Kidney (tissue), 14 donors: Measurements from ENCODE around the gene FGD2. TPM values are rescaled to one million over a fixed set of nuclear protein-coding genes. Genes with fewer than 3 reads are reported as not detected.
A peak's percentile ranks its signal among the peaks of the same experiment; 100 is the strongest.

Experiments
- DNase-seq, 5 donors: peaks; one replicate each; pipeline ENCODE4 v3.0.0-alpha.2; 2013 to 2020
- FAIRE-seq: peaks from 2 replicates; lab custom pipeline; 2012; peaks lifted over from hg19 to GRCh38; lab: Jason Lieb, UNC
- H3K27ac ChIP-seq, 2 donors: one replicate each; pipeline ENCODE4 v1.7.0; 2013; ENCODE audit warnings: low read depth in 2 of 2, low read length in 2 of 2, inconsistent platforms in 1 of 2
- H3K27me3 ChIP-seq: one replicate; pipeline ENCODE4 v1.7.1; 2013; ENCODE audit warnings: low read length, inconsistent platforms; ENCODE audit not compliant: control insufficient read depth, insufficient read depth
- H3K36me3 ChIP-seq, 3 donors: one replicate each; pipeline versions ENCODE4 v1.7.0 to v1.7.1; 2013; ENCODE audit warnings: low read length in 3 of 3, control low read depth in 1 of 3, inconsistent platforms in 1 of 3; ENCODE audit not compliant: insufficient read depth in 3 of 3, control insufficient read depth in 2 of 3
- H3K4me1 ChIP-seq, 3 donors: one replicate each; pipeline versions ENCODE4 v1.7.0 to v1.7.1; 2013; ENCODE audit warnings: low read length in 3 of 3, inconsistent platforms in 1 of 3, low read depth in 1 of 3; ENCODE audit not compliant: control insufficient read depth in 2 of 3, insufficient read depth in 2 of 3
- H3K4me3 ChIP-seq, 3 donors: one replicate each; pipeline versions ENCODE4 v1.7.0 to v1.8.1; 2013; ENCODE audit warnings: low read length in 3 of 3, control low read depth in 1 of 3, inconsistent platforms in 1 of 3
- H3K9ac ChIP-seq, 3 donors: one replicate each; pipeline versions ENCODE4 v1.7.0 to v1.7.1; 2013; ENCODE audit warnings: low read length in 3 of 3, control low read depth in 1 of 3, inconsistent platforms in 1 of 3
- H3K9me3 ChIP-seq, 3 donors: one replicate each; pipeline versions ENCODE4 v1.7.0 to v1.7.1; 2013; ENCODE audit warnings: low read length in 3 of 3, control low read depth in 1 of 3, inconsistent platforms in 1 of 3; ENCODE audit not compliant: control insufficient read depth in 2 of 3, insufficient read depth in 1 of 3
- intact Hi-C: fragments of 100-400 bp; cut with DNase I; formaldehyde crosslinking; loops from one replicate; pipeline ENCODE4 v1.11.1; 2022
- polyA plus RNA-seq: library from polyadenylated mRNA; stranded (reverse); fragments of 350-450 nt; fragmentation: Illumina TruSeq; extraction: RNeasy Lipid Tissue Mini Kit (QIAGEN cat#74804); gene quantifications from one replicate; pipeline ENCODE4 v1.2.3, GENCODE V29; 2014; ENCODE audit warnings: low read depth, low replicate concordance; ENCODE audit not compliant: insufficient read depth
- total RNA-seq: library from RNA; stranded (reverse); fragmentation: NEBNext Ultra II Directional; extraction: Animal tissue kit (Norgen Biotek cat#: 25700); gene quantifications from one replicate; pipeline ENCODE4 v1.2.1, GENCODE V29; 2021
- TF ChIP-seq, protein P1 (sequence below): IDR thresholded peaks from 3 replicates; pipeline ENCODE4 v1.5.1; 2012; ENCODE audit warnings: mild to moderate bottlenecking, moderate library complexity, borderline replicate concordance; ENCODE audit not compliant: insufficient read depth; ENCODE audit errors: extremely low read depth
- donor health status: control.
- donor health status: control.
- donor health status: control.
- donor health status: control.
- donor health status: control.
- donor health status: DM: yes; HTN: yes; CAD: no.
- donor health status: Normal renal cell carcinoma (clear cell type).

FGD2 gene
- total and polyA plus RNA-seq, 2 donors from 2014 or later, result 0.97 to 49.5 TPM

- TF ChIP-seq, protein P1, sequence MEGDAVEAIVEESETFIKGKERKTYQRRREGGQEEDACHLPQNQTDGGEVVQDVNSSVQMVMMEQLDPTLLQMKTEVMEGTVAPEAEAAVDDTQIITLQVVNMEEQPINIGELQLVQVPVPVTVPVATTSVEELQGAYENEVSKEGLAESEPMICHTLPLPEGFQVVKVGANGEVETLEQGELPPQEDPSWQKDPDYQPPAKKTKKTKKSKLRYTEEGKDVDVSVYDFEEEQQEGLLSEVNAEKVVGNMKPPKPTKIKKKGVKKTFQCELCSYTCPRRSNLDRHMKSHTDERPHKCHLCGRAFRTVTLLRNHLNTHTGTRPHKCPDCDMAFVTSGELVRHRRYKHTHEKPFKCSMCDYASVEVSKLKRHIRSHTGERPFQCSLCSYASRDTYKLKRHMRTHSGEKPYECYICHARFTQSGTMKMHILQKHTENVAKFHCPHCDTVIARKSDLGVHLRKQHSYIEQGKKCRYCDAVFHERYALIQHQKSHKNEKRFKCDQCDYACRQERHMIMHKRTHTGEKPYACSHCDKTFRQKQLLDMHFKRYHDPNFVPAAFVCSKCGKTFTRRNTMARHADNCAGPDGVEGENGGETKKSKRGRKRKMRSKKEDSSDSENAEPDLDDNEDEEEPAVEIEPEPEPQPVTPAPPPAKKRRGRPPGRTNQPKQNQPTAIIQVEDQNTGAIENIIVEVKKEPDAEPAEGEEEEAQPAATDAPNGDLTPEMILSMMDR, result no peak
- no peak for FAIRE-seq
- H3K27ac ChIP-seq, result no peak overlapping the region
- intact Hi-C loops, result loop anchor here (10.0 kb wide), 1 partner anchor 124 kb away; the partner anchor contains the start of gene PIM1
- no peaks in the 10 kb centered on the region for H3K9me3 ChIP-seq
- no peak for DNase-seq
- H3K36me3 ChIP-seq, result no peaks in the 10 kb centered on the region
- H3K9ac ChIP-seq, result no peak overlapping the region
- no peak overlapping the region for H3K4me3 ChIP-seq
- peaks cover 0 to 17% (median 0%) of the 10 kb centered on the region in 3 donors for H3K4me1 ChIP-seq
- H3K27me3 ChIP-seq, result no peaks in the 10 kb centered on the region
Measured at GRCh38 chr6:37050854-37051137, 45.3 kb downstream of the FGD2 start.

GRCh38 chr6:37051138-37052026, 45.9 kb downstream of the FGD2 start:
- no peak overlapping the region for H3K4me3 ChIP-seq
- intact Hi-C loops, result loop anchor here (10.0 kb wide), 1 partner anchor 123 kb away; the partner anchor contains the start of gene PIM1
- H3K9ac ChIP-seq, result no peak overlapping the region
- TF ChIP-seq, protein P1, result peak; percentile 94
- DNase-seq (peak; percentile 90 to 96 (median 94)), FAIRE-seq (no peak)
- no peak overlapping the region for H3K27ac ChIP-seq
- no peaks in the 10 kb centered on the region for H3K27me3 ChIP-seq
- no peaks in the 10 kb centered on the region for H3K9me3 ChIP-seq
- H3K4me1 ChIP-seq, result peaks cover 0 to 17% (median 0%) of the 10 kb centered on the region in 3 donors
- H3K36me3 ChIP-seq, result no peaks in the 10 kb centered on the region

DNA sequence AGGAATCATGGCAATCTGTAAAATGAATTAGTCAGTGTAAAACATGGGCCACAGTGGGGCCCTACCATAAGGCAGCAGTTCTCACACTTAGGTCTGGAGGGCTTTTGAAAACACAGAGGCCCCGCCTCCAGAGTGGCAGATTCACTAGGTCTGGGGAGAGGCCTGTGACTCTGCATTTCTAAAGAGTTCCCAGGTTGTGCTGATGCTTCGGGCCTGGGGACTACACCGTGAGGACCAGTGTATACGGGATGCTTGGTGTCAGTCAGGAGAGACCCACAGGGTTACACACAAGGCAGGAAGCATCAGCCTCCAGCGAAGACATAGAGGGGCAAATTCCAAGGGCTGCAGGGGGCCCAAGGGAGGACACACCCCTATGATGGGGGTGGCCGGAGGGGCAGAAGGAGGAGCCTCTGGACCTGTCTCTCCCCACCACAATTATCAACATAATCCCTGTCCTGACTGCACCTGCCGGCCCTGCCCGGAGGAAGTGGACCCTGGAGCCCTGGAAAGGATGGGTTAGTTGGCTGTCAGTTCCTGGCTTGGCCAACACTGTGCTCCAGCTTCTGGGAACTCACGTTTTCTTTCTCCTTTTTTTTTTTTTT, 46.7 kb downstream of the FGD2 start:
- TF ChIP-seq, protein P1, result no peak

More for the DNA sequence above, 46.7 kb downstream of the FGD2 start:
- DNase-seq (peak in 1 of 5 donors; percentile 17), FAIRE-seq (no peak)
- H3K4me3 ChIP-seq, result no peak overlapping the region
- peaks cover 0 to 17% (median 0%) of the 10 kb centered on the region in 3 donors for H3K4me1 ChIP-seq
- H3K36me3 ChIP-seq, result no peaks in the 10 kb centered on the region
- no peaks in the 10 kb centered on the region for H3K27me3 ChIP-seq
- no peak overlapping the region for H3K9ac ChIP-seq
- H3K9me3 ChIP-seq, result no peaks in the 10 kb centered on the region
- no peak overlapping the region for H3K27ac ChIP-seq
- intact Hi-C loops, result loop anchor here (10.0 kb wide), 1 partner anchor 123 kb away; the partner anchor contains the start of gene PIM1
